NCI-H345 treated with DMSO at 0.1 percent for 48 hours (cell line): ENCODE data around the gene OR5H15.
"Not testable (repeated sequence)": the region's sequence is repeated elsewhere in the genome, so short reads cannot be mapped to it uniquely, and the experiment has no call there.

ENCODE experiments used
- DNase-seq: peaks from one replicate; lab custom pipeline; 2025; ENCODE audit not compliant: unreplicated experiment; lab: John Stamatoyannopoulos, UW

Gene OR5H15

DNA sequence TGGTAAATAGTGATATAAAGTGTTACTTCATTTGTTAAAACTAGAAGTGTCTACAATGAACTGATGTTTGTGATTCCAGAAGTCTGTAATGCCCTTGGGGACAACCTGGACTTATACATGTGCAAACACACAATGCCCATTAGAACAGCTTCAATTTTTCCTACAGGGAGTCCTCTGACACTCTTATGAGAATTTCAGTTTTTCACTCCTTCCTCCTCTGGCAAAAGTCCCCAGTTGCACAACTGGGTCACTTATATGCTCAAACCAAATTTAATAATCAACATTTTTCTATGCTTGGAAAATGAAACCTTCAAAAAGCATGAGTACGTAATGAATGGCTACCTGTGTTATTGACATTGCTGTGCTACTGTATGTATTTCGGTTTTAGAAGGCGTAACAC, at the start of gene OR5H15:
Gene OR5H15 (plus strand): TSS at position 301 of the 400 bp plus-strand sequence. CDS start 2,004 bp downstream, outside the sequence.
- no peak for DNase-seq

- DNase-seq: no peak
Measured at GRCh38 chr3:98130421-98130820, 36.1 kb upstream of the OR5H15 start, which contains the start of gene OR5H1. Gene OR5H1, plus strand, starts transcription at chr3:98130721. Its CDS starts 1,977 bp downstream, at chr3:98132698.

GRCh38 chr3:98136631-98137030, 29.9 kb upstream of the OR5H15 start:
- DNase-seq: no peak

GRCh38 chr3:98137826-98138557, 28.5 kb upstream of the OR5H15 start:
- not testable (repeated sequence) for DNase-seq

DNA sequence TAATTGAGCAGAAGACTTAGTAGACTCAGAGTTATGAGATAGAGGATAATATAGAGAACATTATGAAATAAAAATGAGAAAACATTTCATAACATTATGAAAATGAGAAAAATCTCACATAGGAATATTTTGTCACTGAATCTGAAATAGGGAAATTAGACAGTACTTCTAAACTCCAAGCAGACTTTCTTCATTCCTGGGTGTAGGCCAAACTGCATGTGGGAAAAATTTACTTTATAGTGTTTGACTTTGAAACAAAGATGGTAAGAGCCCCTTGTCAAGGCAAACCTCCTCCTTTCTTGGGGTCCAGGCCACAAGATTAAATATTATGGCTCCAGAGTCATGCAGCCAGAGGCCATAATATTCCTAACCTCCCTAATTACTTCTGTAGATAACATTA, 26.0 kb upstream of the OR5H15 start:
- DNase-seq: no peak

DNA sequence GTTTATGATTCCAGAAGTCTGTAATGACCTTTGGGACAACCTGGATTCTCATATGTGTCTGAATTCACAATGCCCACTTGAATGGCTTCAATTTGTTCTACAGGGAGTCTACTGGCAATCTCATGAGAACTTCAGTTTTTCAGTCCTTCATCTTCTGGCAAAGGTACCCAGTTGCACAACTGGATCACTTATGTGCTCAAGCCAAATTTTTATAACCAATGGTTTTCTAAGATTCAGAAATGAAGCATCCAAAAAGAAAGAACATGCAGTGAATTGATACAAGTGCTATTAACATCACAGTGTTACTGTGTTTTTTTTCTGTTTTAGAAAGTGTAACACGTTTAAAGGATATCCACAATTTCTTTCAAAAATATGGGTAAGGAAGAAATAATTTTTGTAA, 19.3 kb upstream of the OR5H15 start, which contains the start of gene OR5H14:
Gene OR5H14 (plus strand): TSS at position 301 of the 400 bp plus-strand sequence. CDS start 1,907 bp downstream, outside the sequence.
- DNase-seq: no peak

DNA sequence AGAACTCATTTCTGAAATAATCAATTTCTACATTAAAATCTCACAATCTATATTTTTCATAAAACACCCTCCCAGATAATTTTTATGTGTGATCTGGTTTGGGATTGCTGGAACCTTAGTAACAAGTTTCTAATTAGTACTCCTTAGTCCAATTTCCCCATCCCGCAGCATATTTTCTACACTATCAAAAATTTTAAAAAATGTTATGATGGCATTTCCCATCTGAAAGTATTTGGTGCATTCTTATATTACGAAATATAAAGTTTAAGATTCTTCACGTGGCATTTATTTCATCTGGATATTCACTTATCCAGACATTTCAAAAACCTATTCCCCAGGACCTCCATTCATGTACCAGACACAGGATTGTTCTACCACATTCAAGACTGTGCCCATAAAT, 17.7 kb upstream of the OR5H15 start:
- DNase-seq: no peak

DNA sequence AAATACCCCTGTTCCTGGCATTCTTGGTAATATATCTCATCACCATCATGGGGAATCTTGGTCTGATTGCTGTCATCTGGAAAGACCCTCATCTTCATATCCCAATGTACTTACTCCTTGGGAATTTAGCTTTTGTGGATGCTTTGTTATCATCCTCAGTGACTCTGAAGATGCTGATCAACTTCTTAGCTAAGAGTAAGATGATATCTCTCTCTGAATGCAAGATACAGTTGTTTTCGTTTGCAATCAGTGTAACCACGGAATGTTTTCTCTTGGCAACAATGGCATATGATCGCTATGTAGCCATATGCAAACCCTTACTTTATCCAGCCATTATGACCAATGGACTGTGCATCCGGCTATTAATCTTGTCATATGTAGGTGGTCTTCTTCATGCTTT, 17.0 kb upstream of the OR5H15 start:
- not testable (repeated sequence) for DNase-seq

DNA sequence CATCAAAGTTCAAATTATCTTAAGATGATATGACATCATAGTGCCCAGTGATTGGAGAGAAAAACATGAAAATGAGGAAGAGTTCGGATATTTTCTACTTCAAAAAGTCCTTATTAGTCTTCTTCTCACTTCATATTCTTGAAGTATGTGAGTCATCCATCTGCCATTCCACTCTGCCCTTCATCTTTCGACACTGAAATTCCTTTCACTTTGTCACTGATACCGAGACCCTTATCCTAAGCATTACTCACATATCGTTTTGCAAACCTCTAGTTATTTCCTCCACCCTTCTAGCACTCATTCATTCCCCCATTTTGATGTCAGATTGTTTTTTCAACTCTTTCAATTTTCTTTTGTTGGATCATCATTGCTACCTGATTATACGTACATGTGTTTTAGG, 15.3 kb upstream of the OR5H15 start:
- no peak for DNase-seq

DNA sequence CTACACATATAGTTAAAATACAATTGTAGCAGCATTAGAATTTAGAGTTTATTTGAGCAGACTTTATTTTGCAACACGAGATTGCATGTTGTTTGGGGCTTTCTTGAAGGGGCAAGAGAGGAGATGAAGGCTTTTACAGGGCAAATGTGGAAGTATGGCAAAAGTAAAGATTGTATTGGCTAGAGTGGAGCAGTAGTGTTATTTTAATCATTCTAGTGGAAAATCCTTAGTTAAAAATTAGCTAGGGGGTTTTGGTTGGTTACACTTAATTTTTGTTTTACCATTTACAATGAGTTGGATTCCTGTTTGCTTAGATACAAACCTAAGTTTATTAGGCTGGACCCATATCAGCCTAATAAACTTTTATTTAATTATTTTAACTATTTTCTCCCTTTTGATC, 4.6 kb downstream of the OR5H15 start:
- no peak for DNase-seq

- DNase-seq: no peak
Measured at GRCh38 chr3:98172621-98173020, 6.1 kb downstream of the OR5H15 start.

GRCh38 chr3:98180319-98180890, 13.9 kb downstream of the OR5H15 start:
- DNase-seq: no peak

DNA sequence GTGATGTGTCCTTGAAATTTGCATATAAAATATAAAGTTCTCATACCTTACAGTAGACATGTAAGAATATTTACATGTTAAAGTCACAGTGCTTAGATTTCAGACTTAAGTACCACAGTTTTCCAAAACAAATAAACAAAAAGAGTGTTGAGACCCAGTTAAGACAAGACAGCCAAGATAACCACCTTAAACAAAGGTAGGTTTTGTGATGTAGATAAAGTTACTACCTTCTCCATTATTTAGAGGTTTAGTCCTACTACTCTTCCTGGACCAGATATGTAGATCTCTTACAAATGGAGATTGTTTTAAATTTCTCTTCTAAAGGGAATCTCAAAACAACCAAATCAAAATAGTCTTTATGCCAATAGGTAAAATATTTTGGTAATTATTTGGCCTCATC, 15.7 kb downstream of the OR5H15 start:
- DNase-seq: no peak

GRCh38 chr3:98185180-98185579, 18.7 kb downstream of the OR5H15 start:
- no peak for DNase-seq

- no peak for DNase-seq
Measured at GRCh38 chr3:98188545-98188944, 22.0 kb downstream of the OR5H15 start.

DNA sequence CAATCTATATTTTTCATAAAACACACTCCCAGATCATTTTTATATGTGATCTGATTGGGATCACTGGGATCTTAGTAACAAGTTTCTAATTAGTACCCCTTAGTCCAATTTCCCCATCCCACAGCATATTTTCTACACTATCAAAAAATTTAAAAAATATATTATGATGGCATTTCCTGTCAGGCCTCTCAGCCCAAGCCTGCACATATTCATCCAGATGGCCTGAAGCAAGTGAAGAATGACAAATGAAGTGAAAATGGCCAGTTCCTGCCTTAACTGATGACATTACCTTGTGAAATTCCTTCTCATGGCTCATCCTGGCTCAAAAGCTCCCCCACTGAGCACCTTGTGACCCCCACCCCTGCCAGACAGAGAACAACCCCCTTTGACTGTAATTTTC, 24.4 kb downstream of the OR5H15 start:
- DNase-seq: not testable (repeated sequence)

- DNase-seq: not testable (repeated sequence)
Measured at GRCh38 chr3:98196293-98196692, 29.8 kb downstream of the OR5H15 start.

- DNase-seq: no peak
Measured at GRCh38 chr3:98199020-98199419, 32.5 kb downstream of the OR5H15 start.

DNA sequence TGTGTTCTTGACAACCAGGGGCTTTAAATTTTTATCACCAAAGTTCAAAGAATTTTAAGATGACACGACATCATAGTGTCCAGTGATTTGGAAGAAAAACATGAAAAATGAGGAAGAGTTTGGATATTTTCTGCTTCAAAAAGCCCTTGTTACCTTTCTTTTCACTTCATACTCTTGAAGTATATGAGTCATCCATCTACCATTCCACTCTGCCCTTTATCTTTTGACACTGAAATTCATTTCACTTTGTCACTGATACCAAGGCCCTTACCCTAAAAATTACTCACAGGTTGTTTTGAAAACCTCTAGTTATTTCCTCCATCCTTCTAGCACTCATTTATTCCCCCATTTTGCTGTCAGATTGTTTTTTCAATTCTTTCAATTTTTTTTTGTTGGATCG, 42.7 kb downstream of the OR5H15 start:
- DNase-seq: no peak

GRCh38 chr3:98213276-98213675, 46.8 kb downstream of the OR5H15 start:
- DNase-seq: no peak

- DNase-seq: no peak
Measured at GRCh38 chr3:98215051-98215450, 48.6 kb downstream of the OR5H15 start.
